GM19463 (cell line): Measurements from ENCODE around the gene SLC35D2.
"Not testable (repeated sequence)": the region's sequence is repeated elsewhere in the genome, so short reads cannot be mapped to it uniquely, and the experiment has no call there.

Experiments used
- ATAC-seq: cut with Tn5 transposase; IDR thresholded peaks from one replicate; pipeline ENCODE4 v1.9.1; 2021; ENCODE audit warnings: mild to moderate bottlenecking, moderate library complexity; ENCODE audit not compliant: unreplicated experiment

The SLC35D2 gene

DNA sequence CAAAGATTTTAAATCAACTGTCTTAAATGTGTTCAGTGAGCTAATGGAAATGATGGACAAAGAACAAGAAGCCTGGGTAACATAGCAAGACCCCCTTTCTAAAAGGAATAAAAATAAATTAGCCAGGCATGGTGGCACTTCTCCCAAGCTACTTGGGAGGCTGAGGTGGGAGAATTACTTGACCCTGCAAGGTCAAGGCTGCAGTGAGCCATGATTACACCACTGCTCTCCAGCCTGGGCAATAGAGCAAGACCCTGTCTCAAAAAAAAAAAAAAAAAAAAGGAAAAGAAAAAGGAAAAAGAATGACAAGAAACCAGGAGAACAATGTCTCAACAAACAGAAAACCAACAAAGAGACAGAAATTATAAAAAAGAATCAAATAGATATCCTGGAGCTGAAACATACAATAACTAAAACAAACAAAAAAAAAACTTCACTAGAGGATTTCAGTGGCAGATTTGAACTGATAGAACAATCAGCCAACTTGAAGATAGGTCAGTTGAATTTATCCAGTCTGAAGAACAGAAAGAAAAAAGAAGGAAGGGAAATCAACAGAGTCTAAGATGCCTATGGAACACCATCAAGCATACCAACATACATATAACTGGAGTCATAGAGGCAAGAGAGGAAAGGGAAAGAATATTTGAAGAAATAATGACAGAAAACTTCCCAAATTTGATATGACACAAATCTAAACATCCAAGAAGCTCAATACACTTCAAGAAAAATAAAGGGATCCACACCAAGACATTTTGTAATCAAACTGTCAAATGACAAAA is 16.8 kb upstream of the SLC35D2 start:
- no peak for ATAC-seq

DNA sequence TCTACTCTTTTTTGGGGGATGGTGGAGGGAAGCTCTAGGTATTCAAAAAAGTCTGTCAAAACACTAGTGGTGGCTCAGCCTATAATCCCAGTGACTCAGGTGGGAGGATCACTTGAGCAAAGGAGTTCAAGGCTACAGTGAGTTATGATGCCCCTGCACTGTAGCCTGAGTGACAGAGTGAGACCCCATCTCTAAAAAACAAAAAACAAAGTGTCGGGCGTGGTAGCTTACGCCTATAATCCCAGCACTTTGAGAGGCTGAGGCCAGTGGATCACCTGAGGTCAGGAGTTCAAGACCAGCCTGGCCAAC is 15.8 kb upstream of the SLC35D2 start:
- ATAC-seq, result peak; percentile 32

DNA sequence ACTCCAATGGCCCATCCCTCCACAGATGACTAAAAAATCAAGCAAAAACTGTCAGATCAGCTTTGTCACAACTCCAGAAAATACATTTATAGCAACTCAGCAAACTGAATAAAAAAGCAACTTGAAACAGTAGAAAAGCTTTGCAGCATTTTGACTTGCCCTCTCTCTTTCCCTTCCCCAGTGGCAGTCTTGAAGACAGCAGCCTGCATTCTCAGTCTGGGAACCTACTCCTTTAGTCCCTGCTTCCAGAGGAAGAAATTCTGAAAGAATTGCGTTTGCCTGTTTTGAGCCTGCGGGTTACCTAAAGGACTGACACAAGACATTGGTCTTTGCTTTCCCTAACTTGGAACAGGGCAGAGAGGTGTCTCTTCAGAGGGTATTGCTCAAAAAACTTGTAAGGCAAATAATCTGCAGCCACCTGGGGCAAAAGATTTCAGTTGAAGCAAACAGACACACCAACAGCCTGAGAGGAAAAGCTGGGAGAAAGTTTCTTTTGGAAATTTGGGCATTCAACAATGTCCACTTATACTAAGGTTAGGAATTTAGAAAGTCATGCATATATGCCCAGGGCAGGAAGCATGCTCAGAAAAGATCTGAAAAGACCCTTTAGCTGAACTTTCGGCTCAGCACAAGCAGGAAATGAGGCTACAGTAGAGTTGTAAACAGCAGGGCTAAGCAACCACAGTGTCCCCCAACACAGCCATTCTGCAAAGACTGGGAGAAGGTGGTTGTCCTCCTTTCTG is 15.2 kb upstream of the SLC35D2 start:
- peak; percentile 42 for ATAC-seq

DNA sequence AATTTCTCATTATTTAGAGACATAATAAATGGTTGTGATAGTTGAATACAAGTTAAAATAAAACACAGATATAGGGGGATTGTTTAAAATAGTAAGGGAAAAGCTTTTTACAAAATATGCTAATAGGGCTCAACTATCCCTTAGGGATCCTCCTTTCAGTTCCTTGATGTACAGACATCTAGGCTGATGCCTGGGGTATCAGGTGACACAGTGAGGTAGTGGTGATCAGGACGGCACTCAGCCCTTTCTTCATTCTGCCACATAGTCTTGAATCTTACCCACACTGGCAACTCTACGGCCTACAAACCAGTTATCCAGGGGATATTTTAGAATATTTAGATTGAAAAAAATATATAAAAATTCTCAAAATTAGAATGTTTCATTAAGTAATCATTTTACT is 12.5 kb upstream of the SLC35D2 start:
- no peak for ATAC-seq

DNA sequence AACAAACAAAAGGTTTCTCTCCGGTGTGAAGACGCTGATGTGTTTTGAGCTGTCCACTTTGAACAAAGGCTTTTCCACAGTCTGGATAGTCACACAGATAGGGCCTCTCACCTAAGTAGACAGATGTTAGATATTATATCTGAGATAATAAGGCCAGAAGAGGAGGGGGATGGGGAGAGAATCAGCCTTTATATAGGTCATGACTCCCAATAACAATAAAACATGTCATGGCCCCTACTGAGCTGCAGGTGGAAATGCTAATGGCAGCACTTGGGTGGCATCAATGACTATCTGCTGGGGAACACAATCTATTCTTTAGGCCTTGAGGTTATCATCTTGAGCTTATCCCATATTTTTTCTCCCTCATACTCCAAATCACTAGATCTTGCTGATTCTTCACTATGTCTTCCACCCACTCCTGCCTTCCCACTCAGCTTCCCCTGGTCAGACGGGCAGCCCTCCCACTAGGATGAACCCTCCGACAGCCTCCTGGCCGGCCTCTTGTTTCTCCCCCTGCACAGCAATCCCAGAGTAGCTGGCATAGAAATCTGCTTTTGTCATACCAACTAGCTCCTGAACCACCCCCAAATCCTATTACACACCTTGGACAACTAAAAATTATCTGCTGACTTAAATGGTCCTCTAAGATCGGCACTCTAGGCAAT is 11.5 kb upstream of the SLC35D2 start:
- no peak for ATAC-seq

DNA sequence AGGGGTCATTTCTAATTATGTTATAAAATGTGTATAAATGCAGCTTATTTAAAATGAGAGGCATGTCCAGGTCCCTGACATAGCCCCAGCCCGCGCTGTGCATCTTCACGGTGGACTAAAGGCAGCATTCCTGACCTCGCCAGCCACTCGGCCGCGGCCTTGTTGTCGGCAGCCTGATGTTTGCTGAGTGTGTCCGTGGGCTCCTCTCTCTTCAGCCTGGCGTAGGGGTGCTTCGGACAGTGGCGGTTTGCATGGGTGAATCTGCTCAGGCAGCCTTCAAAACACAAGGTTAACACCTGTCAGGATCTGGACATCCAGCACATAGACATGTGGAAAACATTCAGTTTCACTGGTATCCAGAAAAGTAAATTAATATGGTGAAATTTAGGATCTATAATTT is 8.8 kb upstream of the SLC35D2 start:
- ATAC-seq, result no peak

DNA sequence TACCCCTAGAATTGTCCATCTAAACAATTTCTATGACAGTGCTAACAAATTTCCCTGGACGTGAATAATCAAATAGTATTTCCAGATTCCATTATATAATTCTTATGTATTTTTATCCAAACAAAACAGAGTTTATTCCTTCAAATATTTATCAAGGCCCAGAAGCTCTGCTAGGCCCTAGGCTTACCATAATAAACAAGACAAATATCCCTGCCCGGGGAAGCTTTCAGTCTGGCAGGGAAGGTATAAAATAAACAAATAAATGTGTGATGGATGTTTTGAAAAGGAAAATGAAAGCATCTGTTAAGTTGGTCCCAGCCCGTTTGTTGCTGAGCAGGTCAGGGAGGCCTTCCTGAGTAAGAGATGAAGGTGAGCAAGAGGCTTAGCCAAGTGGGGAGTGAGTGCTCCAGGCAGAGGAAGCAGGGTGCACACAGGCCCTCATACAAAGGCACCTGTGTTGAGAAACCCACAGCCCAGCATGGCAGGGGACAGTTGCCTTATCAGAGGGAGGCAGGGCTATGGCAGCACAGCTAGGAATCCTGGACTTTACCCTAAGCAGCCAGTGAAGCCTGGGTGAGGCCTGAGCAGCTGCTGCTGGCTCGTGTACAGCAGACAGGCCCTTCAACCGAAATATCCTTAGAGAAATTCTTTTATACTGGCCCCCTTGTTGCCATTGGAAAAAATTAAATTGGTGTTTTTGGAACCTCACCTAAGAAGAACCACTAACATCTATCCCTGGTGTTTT is 7.7 kb upstream of the SLC35D2 start:
- ATAC-seq, result no peak

DNA sequence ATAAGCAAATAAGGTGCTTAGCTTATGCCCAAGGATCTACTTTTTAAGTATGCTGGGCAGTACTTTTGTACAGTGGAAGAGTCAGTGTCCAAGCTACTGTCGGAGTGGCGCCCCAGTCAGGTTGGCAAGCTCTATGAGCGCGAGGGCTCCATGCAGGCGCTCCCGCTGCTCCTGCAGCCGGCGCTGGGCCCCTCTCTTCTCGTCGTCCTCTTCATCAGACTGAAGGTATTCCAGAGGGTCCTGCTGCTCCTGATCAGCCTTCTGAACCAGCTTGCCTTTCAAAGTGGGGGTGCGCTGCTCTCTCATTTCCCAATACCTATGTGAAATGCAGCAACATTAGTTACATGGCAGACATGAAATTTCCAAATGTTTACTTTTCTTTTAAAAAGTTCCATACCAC is 4.6 kb upstream of the SLC35D2 start:
- no peak for ATAC-seq

DNA sequence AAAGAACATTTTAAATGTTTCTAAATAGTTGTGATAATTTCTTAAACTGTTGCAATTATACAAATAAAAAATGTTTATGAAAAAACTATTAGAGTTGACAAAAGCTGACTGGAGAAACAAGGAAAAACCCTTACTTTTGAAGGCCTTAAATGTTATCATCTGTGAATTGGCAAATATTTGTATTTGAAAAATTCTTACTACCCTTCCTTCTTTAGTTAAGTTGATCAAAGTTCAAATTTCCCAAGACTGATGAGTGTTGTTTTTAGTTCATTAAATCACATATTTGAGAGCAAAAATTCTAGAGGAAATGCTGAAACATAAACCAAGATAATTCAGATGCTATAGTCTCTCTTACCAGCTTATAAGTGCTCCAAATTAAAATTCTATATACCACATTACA is 2.6 kb upstream of the SLC35D2 start:
- no peak for ATAC-seq

DNA sequence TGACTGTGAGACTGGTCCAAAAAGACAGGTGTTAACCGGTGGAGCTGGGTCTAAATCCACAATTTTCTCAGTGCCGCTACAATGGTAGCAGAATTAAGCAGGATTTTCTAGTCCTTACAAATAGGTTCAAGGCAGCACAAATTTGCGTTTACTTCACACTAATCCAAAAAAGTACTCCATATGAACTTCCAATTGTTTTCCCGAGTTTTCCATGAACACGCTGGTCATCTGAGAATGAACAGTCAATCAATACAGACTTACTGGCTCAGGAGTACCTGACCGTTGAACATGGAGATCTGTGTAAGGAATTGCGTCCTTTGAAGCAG is 709 bp downstream of the SLC35D2 start:
- no peak for ATAC-seq

DNA sequence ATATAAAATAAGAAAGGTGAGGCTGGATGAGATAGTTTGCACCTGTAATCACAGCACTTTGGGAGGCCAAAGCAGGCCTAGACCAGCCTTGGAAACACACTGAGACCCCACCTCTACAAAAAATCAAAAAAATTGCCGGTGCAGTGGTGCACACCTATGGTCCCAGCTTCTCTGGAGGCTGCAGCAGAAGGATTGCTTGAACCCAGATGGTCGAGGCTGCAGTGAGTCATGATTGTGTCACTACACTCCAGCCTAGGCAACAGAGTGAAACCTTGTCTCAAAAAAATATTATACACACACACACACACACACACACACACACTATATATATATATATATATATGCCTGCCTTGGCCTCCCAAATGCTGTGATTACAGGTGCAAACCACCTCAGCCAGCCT is 1.3 kb downstream of the SLC35D2 start:
- no peak for ATAC-seq

DNA sequence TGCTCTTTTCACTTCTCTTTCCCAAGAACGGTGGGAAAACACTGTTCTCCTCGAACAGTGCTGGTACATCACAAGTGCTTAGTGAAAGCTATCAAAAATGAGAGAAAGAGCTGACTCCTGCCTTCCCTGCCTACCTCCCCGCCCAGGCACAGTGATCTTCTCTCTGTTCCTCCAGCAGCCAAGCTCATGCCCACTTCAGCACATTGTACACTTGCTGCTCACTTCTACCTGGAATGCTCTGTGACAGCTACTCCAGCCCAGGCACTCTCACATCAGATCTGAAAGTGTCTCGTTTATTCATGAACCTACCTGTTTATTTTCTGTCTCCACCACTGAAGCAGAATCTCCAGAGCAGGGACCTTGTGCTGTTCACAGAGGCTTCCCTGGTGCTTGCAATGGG is 1.8 kb downstream of the SLC35D2 start:
- no peak for ATAC-seq

DNA sequence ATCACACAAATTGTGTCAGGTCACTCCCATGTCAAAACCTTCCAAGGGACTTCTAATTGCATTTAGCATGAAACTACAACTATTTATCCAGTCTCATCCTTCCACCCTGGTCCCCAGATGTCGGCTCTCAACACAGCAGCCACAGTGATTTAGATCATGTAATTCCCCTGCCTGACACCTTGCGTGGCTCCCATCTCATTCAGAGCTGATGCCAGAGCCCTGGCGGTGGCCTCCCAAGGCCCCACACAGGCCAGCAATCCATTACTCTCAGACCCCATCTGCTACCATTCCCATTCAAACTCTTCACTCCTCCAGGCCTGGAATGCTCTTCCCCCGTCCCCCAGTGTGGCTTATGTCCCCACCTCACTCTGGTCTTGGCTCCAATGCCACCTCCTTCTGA is 2.4 kb downstream of the SLC35D2 start:
- ATAC-seq, result no peak

DNA sequence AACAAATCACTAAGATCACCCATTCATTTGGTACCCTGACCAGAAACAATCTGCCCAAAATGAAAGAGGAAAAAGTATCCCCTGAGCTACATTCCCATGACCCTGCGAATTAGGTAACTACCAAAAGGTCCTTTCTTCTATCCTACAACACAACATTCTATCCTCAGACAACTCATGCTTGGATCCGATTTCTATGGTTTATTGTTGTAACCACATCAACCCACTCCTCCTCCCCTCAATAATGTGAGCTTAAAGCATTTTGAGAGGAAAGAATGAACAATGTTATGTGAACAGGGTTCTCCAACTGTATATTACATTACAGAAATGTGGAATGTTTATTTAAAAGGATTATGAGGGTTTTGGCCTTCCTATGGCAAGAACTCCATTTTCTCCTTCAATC is 4.0 kb downstream of the SLC35D2 start:
- ATAC-seq, result no peak

DNA sequence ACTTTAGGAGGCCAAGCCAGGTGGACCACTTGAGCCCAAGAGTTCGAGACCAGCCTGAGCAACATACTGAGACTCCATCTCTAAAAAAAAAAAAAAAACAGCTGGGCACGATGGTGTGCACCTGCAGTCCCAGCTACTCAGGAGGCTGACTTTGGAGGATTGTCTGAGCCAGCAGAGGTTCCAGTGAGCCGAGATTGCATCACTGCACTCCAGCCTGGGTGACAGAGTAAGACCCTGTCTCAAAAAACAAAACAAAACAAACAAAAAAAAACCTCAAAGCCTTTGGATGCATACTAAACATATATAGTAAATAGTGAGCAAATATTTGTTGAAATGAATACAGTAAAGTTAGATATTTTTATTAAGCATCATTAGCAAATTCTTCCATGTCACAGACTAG is 5.3 kb downstream of the SLC35D2 start:
- no peak for ATAC-seq

DNA sequence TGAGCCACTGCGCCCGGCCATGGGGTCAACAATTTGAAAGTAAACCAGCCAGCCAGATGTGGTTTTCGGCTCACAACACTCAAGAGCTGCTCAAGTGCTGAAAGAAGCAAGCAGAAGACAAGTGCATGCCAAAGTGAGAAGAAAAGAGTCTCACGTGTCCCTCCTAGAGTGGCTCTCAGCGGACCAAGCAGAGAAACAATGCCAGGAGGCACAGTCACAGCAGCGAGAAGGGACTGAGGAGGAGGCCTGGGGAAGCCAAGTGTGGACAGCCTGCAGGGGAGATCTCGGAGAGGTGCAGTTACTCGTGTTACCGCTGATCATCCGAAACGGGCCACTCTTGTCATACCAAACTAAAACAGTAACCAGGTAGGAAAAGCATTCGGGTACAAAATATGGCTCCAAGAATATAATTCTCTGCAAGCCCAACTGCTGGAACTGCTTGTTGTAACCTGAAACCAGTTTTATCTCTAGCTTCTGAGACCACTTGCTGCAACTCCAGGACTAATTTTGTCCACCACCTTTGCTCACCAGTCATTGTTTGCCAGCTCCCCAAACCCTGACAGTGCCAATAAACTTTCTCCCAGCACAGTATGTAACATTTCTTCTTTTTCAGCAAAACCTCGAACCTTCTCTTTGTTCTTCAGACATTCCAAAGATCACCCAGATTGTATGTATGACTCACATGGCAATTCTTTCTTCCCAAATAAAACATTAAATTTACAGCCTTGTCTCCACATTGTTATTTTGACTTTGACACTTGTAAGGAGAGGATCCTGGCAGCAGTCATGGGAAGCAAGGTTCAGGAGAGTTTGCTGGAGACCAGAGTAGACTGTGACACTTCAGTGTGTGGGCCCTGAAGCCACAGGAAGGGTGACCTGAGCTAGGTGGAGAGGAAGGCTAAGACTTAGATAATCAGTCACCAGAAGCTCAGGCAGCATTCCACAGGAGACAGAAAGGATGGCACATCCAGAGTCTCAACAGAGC is 6.3 kb downstream of the SLC35D2 start:
- ATAC-seq, result no peak

DNA sequence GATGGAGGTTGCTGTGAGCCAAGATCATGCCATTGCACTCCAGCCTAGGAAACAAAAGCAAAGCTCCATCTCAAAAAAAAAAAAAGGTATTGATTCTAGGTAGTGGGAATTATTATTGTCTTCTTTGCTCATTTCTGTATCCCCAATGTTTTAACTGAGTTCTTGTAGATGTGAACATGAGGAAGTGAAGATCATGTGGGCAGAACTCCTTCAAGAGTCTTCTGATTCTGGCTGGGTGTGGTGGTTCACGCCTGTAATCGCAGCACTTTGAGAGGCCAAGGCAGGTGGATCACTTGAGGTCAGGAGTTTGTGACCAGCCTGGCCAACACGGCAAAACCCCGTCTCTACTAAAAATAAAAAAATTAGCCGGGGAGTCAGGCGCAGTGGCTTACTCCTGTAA is 8.0 kb downstream of the SLC35D2 start:
- not testable (repeated sequence) for ATAC-seq

DNA sequence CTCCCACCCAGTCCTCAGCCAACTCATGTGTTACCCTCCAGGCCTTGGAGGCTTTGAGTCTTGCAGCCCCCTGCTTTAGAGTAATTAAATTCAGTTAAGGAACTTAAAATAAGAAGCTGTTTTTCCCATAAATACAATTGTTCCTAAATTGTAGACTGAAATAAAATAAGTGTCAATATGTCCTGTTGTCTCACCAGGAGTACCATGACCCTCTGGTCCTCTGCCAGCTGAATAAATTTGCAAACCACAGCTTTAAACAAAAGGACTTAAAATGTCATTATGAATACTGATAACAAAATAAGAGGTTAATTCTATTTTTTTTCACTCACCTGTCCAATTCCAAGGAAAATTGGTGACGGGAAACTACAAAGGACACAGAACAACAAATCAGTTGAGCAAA is 15.6 kb downstream of the SLC35D2 start:
- no peak for ATAC-seq

DNA sequence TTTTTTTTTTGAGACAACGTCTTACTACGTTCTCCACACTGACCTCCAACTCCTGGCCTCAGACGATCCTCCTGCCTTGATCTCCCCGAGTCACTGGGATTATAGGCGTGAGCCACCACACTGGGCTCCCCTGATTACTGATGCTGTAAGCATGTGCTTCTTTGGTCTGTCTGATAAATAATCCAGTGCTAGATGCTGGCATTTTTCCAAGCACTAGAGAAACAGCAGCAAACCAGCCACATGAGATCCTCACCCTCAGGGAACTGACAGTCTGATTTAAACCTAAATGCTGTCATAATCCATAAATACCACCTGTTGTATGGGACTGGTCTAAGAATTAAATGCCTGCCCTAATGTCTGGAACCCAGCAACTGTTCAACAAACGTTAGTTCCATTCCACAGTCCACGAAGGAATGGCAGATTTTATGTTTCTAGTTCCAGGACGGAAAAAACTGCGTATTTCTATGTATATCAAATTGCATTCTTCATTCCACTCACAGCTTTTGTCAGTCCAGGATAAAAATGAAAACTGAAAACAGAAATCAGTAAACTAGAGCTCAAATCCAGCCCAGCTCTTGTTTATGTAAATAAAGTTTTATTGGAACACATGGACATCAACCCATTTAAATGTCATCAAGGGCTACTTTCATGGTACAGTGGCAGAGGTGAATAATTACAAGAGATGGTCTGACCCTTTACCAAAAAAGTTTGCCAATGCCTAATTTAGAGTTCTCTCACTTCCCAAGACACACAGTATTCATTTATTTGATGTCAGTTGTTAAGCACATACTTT is 20.1 kb downstream of the SLC35D2 start:
- no peak for ATAC-seq

DNA sequence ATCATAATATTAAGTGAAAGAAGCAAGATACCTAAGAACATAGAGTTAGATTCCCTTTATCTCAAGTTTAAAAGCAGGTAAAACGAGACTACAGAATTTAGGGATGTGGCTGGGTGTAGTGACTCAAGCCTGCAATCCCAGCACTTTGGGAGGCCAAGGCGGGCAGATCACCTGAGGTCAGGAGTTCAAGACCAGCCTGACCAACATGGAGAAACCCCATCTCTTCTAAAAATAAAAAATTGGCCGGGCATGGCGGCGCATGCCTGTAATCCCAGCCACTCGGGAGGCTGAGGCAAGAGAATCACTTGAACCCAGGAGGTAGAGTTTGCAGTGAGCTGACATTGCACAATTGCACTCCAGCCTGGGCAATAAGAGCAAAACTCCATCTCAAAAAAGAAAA is 21.4 kb downstream of the SLC35D2 start:
- not testable (repeated sequence) for ATAC-seq
